ENCODE measurements around the gene OLFML1. TPM values are rescaled to one million over a fixed set of nuclear protein-coding genes. Genes with fewer than 3 reads are reported as not detected.

OLFML1 gene
- total and polyA plus RNA-seq, 5 experiments from 2014 or later, result 0.15 to 0.22 TPM; not detected in 3

GRCh38 chr11:7559398-7560283 is 74.3 kb downstream of the OLFML1 start:
- DNase-seq, result no peak
- H3K4me1 Mint-ChIP-seq, result peaks cover 0 to 6% (median 2%) of the 10 kb centered on the region in 4 donors
- H3K27ac Mint-ChIP-seq, result no peak overlapping the region
- ATAC-seq, result no peak
- H3K27me3 Mint-ChIP-seq, result peaks cover 0 to 4% (median 0%) of the 10 kb centered on the region in 5 donors
- H3K36me3 Mint-ChIP-seq, result peaks cover 7 to 29% (median 10%) of the 10 kb centered on the region in 3 donors
- no peaks in the 10 kb centered on the region for H3K9me3 Mint-ChIP-seq
- POLR2A ChIA-PET, result interaction anchor here (0.6 to 0.9 kb wide), 2 partner anchors 9 to 24 kb away, joined by 3 read pairs; no protein-coding TSS in a partner anchor
- H3K4me3 Mint-ChIP-seq, result no peak overlapping the region

Other genes with a start within 250 kb of the OLFML1 start
- gene SYT9, start 233.6 kb upstream of the OLFML1 start, total RNA-seq, result not detected
- not detected for gene SYT9, start 233.6 kb upstream of the OLFML1 start, polyA plus RNA-seq
- gene PPFIBP2, start 28.5 kb downstream of the OLFML1 start, total RNA-seq, result 10 to 100 TPM; 82.6 to 88.0 TPM
- 10 to 100 TPM in 1 of 3 donors, 1 to 10 TPM in 2; 2.6 to 32.2 (median 5.6) TPM for gene PPFIBP2, start 28.5 kb downstream of the OLFML1 start, polyA plus RNA-seq
- not detected for gene CYB5R2, start 188.0 kb downstream of the OLFML1 start, total RNA-seq
- gene CYB5R2, start 188.0 kb downstream of the OLFML1 start, polyA plus RNA-seq, result under 1 TPM in 2 of 3 donors, not detected in 1; 0.02 to 0.10 TPM
- not detected for gene OVCH2, start 221.0 kb downstream of the OLFML1 start, total RNA-seq
- not detected for gene OVCH2, start 221.0 kb downstream of the OLFML1 start, polyA plus RNA-seq

Measured in naive thymus-derived CD8-positive, alpha-beta T cell (primary cell).